NCI-H82 (cell line): ENCODE results near the gene ELL2.
"Not testable (repeated sequence)": the region's sequence is repeated elsewhere in the genome, so short reads cannot be mapped to it uniquely, and the experiment has no call there.

ENCODE experiments used
- DNase-seq: peaks from one replicate; lab custom pipeline; 2025; lab: John Stamatoyannopoulos, UW

Gene ELL2

DNA sequence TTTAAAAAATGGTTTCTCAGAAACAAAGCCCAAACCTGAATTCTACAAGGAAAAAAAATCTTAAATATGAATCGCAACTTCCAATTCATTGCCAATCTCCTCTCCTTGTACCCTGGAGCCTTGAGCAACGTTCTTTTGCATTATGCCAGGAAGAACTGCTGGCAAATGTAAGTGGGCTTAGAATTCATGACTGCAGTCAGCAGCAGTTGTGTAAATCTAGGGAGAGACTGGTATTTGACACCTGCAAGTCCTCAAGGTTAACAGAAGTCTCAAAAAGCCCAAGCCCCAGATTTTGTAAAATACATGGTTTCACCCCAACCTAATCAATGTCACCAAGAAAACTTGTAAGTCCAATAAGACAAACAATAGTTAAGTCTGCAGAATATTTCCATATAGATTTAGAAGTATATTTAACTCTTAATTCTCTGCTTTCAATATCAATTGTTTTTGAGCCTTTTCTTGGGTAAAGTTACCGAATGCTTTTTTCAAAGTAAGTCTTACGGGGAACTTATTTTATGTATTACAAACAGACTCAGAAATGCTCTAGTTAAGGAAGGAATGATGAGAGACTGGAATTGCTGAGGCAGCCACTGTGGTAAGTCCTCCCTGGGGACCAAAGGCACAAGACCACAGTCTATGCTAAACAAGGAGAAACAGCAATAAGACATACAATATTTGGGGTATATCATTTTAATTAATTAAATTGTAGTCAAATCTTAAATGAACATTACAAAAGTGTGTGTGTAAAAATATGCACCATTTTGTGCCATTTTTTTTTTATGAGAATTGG, 31.3 kb downstream of the ELL2 start:
- DNase-seq: no peak

DNA sequence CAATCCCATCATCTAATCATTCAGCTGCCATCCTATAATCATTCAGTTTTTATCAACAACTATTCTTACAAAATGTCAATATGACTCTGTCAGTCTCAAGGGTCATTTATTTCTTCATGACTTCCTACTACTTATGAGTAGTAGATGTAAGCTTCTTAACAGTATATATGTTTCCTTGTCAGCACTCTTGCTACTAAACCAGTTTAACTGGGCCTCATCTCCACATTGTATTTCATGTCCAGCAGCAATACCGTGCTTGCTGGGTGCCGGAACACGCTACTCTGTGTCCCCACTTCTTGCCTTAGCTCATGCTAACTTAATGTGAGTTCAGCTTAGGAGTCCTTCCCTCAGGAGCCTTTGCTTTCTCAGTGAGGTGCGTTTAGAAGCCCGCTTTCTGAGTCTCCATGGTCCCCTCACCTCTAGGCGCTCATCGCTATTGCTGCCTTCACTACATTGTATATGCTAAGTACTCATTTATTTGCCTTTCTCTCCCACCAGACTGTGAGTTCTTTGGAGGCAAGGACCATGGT, 32.9 kb downstream of the ELL2 start:
- DNase-seq: no peak

- no peak for DNase-seq
These were observed 33.5 kb downstream of the ELL2 start for GRCh38 chr5:95927927-95928723.

- not testable (repeated sequence) for DNase-seq
These were observed 34.4 kb downstream of the ELL2 start for GRCh38 chr5:95927300-95927699.

- DNase-seq: no peak
These were observed 35.7 kb downstream of the ELL2 start for GRCh38 chr5:95925939-95926338.

DNA sequence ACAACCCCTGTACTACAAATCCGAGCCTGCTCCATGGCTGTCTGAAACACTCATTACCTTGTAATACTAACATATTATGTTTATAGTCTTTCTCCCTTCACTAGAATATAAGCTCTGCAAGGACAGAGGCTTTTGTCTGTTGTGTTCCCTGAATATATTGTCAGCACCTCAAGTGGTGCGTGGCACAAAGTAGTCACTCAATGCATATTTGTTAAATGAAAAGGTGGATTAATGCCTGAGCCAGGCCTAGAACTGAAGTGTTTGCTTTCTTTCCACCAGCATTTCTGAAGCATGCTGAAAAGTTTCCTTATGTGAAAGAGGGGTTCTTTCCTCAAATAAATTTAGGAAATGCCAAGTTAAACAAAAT, 36.3 kb downstream of the ELL2 start:
- no peak for DNase-seq

DNA sequence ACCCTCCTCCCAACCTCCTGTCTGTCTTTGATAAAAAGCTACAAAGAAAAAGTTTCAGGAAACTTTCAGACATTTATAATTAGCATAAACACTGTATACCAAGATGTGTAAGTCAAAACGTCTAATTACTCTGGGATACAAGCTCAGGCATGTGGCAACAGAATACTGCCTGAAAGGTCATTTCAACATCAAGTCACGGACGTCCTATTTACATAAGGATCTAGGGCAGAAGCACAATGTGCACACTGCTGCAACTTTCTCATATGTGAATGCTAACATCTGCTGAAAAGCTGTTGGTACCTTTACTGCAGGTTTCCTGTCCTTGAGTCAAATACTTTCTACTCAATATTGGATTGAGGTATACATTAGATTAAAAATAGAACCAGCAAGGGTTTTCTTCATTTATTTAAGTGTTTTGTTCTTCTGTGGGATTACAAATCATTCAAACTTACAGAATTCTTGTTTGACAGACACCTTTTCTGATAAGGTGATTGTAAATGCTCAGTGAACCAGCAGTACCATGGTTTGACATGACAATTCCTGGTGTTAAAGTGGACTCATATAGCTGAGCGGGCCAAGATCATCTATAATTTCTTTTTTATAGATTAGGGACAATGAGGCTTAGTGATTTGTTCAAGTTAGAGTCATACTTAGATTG, 36.8 kb downstream of the ELL2 start:
- DNase-seq: no peak

- DNase-seq: no peak
These were observed 37.6 kb downstream of the ELL2 start for GRCh38 chr5:95923918-95924544.

GRCh38 chr5:95922798-95923197, 38.9 kb downstream of the ELL2 start:
- DNase-seq: no peak

DNA sequence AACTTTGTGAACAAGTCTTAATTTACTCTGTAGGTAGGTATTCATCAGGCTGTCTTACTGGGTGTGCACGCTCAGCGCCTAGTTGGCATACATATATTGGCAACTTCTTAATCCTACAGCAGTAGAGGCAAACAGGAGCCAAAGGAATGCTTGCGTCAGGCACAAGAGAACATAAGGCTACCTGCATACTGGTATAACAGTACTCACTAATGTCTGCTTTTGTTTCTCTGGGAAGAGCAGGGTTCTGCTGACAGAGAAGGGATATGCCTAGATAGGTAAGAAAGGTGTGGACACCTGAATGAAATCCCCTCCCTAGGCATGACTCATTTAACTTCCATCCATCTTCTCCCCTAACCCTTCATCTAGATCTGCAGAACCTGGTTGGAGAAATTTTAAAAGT, 40.1 kb downstream of the ELL2 start:
- no peak for DNase-seq

DNA sequence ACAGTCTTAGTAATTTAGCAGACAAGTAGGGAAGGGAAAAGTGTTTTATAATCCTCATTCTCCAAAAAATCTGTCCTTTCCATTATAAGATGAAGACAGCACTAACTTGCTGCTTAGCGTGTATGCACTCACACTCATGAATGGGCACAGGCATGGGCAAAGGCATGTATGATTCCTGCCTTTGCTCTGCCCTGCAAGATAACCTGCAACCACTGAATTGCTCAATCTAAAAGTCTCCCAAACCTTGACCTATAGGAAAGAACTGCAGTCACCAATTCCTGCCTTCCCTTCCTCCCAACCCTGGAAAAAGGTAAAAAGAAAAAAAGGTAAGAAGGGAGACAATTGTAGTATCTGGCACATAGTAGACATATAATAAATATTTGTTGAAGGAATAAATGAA, 40.8 kb downstream of the ELL2 start:
- DNase-seq: no peak

DNA sequence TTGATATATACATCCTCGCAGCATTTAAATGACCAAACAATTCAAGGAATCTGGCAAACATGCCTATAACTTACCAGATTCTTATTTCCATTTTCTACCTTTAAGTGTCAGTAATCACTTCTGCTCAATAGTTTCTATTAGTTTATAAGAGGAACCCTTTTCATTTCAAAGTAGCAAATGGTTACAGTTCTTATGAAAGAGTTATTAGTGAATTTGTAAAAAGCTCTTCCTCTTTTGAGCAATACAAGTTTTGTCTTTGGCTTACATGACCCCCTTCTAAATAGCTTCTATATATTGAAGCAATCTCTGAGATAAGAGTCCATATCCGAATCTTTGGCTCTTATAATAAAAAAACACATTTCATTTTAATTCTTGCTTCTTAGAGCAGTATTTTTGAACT, 42.0 kb downstream of the ELL2 start:
- no peak for DNase-seq

DNA sequence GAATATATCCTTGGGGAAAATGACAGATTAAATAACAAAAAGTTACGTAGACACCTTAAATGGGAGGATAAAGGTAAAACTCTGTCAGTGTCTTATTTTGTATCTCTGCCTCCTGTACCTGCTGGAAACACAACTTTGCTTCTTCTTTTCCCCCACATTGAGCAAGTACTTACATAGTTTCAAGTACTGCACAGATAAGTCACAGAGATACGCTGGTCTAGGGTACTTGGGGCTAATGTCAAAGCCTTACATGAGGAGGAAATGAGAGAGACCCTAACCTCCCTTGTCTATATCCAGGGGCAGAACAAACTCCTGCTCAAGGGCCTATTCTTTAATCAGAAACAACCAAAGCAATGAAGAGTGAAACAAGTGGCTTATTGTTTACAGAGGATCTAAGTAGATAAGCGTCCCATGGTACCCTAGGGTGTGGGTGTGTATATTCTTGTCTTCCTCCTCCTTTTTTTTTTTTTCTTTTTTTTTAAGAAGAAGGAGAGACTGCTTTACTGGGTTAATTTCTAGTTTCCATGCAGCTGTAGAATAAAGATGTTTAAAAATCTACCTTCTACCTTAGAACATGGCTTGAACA, 43.1 kb downstream of the ELL2 start:
- DNase-seq: no peak

DNA sequence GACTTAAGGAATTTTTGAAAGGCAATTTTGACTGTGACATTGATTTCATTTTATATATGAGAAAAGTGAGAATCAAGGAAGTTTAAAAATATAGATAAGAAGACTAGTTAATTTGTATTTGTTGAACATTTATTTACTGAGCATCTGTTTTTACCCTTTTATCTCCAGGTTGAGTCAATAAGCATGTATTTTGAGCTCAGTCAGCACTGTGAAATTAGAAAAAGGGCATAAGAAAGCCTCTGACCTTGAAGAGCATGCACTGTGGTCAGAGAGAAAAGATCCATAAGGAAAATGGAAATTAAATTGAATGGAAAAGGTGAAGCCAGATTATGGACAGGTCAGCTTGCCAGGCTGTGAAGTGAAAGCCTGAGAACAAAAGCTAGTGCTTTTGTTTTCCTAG, 44.4 kb downstream of the ELL2 start:
- DNase-seq: no peak

- no peak for DNase-seq
These were observed 45.0 kb downstream of the ELL2 start for GRCh38 chr5:95916687-95917085.

DNA sequence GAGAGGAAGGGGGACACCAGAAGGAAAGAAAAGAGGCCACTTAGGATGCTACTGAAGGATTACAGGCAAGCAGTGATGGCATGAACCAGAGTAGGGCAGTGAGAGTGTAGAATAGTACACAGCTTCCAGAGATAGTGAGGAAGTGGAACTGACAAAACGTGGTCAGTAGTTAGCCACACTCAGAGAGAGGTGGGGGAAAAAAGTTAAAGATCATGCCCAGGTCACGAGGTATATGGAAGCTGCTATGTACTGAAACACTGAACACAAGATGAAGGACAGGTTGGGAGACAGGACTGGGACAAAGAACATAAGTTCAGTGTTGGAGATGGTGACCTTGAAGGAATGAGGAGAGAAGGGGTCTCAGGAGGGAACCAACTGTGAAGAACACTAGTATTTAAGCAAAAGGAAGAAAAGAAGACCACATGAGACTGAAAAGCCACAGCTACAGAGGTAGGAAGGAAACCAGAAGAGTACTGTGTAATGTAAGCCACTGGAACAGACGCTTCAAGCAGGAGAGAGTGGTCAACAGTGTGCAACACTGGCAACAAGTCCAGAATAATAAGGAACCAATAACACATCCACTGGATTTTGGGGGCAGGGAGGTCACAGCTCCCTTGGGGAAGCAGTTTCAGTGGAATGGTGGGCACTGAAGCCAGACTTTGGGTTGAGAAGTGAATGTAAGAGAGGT, 45.5 kb downstream of the ELL2 start:
- no peak for DNase-seq

DNA sequence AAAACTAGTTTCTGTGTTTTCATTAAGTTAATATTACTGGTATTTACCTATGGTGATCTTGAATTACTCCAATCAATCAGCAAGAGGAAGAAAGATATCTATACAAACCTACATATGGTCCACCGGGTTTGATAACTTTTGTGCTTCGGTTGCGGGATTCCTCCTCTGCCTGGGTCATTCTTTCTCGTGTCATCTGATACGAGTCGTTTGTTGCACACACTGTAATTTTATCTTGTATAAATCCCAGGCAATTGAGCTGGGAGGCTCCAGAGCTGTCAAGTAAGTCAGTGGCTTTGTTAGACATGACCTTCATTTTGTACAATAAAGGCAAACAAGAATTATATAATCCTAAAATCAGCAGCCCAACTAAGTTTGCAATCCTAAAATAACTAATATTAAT, 48.0 kb downstream of the ELL2 start:
- no peak for DNase-seq

GRCh38 chr5:95912029-95912428, 49.6 kb downstream of the ELL2 start:
- DNase-seq: no peak

GRCh38 chr5:95910521-95910920, 51.1 kb downstream of the ELL2 start:
- DNase-seq: no peak

DNA sequence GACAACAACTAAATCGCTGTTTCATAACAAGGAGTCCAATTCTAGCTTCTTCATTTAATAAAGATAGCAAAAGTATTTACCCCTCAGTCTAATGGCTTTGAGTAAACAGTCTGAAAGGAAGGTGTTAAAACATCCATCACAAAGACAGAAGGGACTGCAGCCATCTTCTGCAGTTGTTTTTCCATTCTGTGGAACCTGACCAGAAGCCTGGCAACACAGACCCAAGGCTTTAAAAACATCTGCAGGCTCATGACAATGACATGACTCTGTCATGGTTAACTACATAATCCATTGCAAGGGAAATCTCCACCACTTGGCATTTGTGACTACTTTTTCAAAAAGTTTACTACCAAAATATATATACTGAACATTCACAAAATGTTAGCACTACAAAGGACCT, 51.9 kb downstream of the ELL2 start:
- DNase-seq: no peak

GRCh38 chr5:95908799-95909198, 52.9 kb downstream of the ELL2 start:
- DNase-seq: no peak
